B cell (primary cell): ENCODE results near the gene ATL1. TPM values are rescaled to one million over a fixed set of nuclear protein-coding genes. Genes with fewer than 3 reads are reported as not detected.

Experiments used
- ATAC-seq: fragments of 200-7000 bp; cut with Tn5 transposase; one replicate; pipeline ENCODE4 v1.10.0; 2021; ENCODE audit warnings: low read depth, mild to moderate bottlenecking, moderate number of reproducible peaks, moderate library complexity
- CTCF ChIA-PET: fragments of 350-600 bp; sonication (Branson Sonifier 250); formaldehyde crosslinking; loops from one replicate; lab custom pipeline; 2021; ENCODE audit warnings: antibody characterized with exemption, inconsistent platforms; lab: Charles Lee
- POLR2A ChIA-PET: fragments of 350-600 bp; sonication (Branson Sonifier 250); formaldehyde crosslinking; loops from one replicate; lab custom pipeline; 2021; ENCODE audit warnings: antibody characterized with exemption; lab: Charles Lee
- DNase-seq: peaks from one replicate; pipeline ENCODE4 v3.0.0; 2013
- H2AFZ ChIP-seq: 2 replicates; pipeline ENCODE4 v1.6.1; 2012; ENCODE audit warnings: mild to moderate bottlenecking, low read depth, low read length; ENCODE audit not compliant: insufficient read depth, poor library complexity, severe bottlenecking
- H3K27ac ChIP-seq, 2 donors: 1 replicate in 1 of 2; 2 replicates in 1 of 2; pipeline ENCODE4 v1.5.1; 2012 to 2013; ENCODE audit warnings: low read length in 2 of 2, mild to moderate bottlenecking in 2 of 2, moderate library complexity in 1 of 2
- H3K27me3 ChIP-seq, 4 experiments: fragments of 200-600 bp in 1 of 4; sonication (generic) in 1 of 4; replicated peaks in 1 of 4; 1 replicate in 2 of 4; 2 replicates in 2 of 4; pipeline versions ENCODE4 v1.6.1 to v1.7.0; 2013 to 2016; ENCODE audit warnings: low read length in 3 of 4, mild to moderate bottlenecking in 2 of 4, mixed read lengths in 1 of 4, moderate library complexity in 1 of 4; ENCODE audit not compliant: insufficient read depth in 4 of 4, control insufficient read depth in 3 of 4; ENCODE audit errors: control extremely low read depth in 1 of 4
- H3K36me3 ChIP-seq, 2 experiments: replicated peaks in 1 of 2; 1 replicate in 1 of 2; 2 replicates in 1 of 2; pipeline versions ENCODE4 v1.6.1 to v1.7.1; 2013; ENCODE audit warnings: low read length in 1 of 2; ENCODE audit not compliant: insufficient read depth in 2 of 2, control insufficient read depth in 1 of 2; ENCODE audit errors: control extremely low read depth in 1 of 2, extremely low read depth in 1 of 2
- H3K4me1 ChIP-seq, 2 donors: fragments of 200-600 bp in 1 of 2; sonication (generic) in 1 of 2; 1 replicate in 1 of 2; 2 replicates in 1 of 2; pipeline versions ENCODE4 v1.5.1 to v1.6.1; 2013 to 2017; ENCODE audit warnings: low read length in 2 of 2; ENCODE audit not compliant: control insufficient read depth in 2 of 2, insufficient read depth in 2 of 2
- H3K4me2 ChIP-seq: replicated peaks from 2 replicates; pipeline ENCODE3; 2012; ENCODE audit warnings: mild to moderate bottlenecking, low read depth, low read length; ENCODE audit not compliant: poor library complexity, severe bottlenecking
- H3K4me3 ChIP-seq, 5 experiments: fragments of 200-600 bp in 1 of 5; sonication (generic) in 1 of 5; 1 replicate in 3 of 5; 2 replicates in 2 of 5; pipeline versions ENCODE4 v1.5.1 to v1.7.0; 2011 to 2016; ENCODE audit warnings: low read length in 4 of 5, mild to moderate bottlenecking in 4 of 5, low read depth in 2 of 5, control low read depth in 1 of 5, moderate library complexity in 1 of 5; ENCODE audit not compliant: insufficient read depth in 1 of 5; ENCODE audit errors: control extremely low read depth in 1 of 5, extremely low read depth in 1 of 5
- H3K79me2 ChIP-seq: fragments of 200-600 bp; sonication (generic); one replicate; pipeline ENCODE4 v1.6.0; 2016; ENCODE audit warnings: low read length; ENCODE audit not compliant: control insufficient read depth, insufficient read depth
- H3K9ac ChIP-seq: fragments of 200-600 bp; sonication (generic); 2 replicates; pipeline ENCODE4 v1.6.1; 2017; ENCODE audit warnings: mild to moderate bottlenecking, low read length, moderate library complexity
- H3K9me3 ChIP-seq, 3 donors: one replicate each; pipeline versions ENCODE4 v1.6.1 to v1.7.1; 2013; ENCODE audit warnings: low read length in 2 of 3; ENCODE audit not compliant: control insufficient read depth in 2 of 3, insufficient read depth in 1 of 3; ENCODE audit errors: control extremely low read depth in 1 of 3
- H4K20me1 ChIP-seq: 2 replicates; pipeline ENCODE4 v1.6.0; 2012; ENCODE audit warnings: mild to moderate bottlenecking, low read length; ENCODE audit not compliant: insufficient read depth, control insufficient read depth, poor library complexity, severe bottlenecking
- H3K27ac Mint-ChIP-seq: one replicate; pipeline ENCODE4 v1.8.0; 2021; ENCODE audit warnings: mixed read lengths
- H3K27me3 Mint-ChIP-seq: one replicate; pipeline ENCODE4 v1.8.0; 2021; ENCODE audit warnings: mixed read lengths
- H3K4me1 Mint-ChIP-seq: one replicate; pipeline ENCODE4 v1.8.0; 2021; ENCODE audit warnings: mixed read lengths
- H3K4me3 Mint-ChIP-seq: one replicate; pipeline ENCODE4 v1.8.0; 2021; ENCODE audit warnings: mixed read lengths
- H3K9me3 Mint-ChIP-seq: one replicate; pipeline ENCODE4 v1.8.0; 2022; ENCODE audit warnings: mixed read lengths; ENCODE audit not compliant: insufficient read depth
- EZH2 ChIP-seq: IDR thresholded peaks from 2 replicates; pipeline ENCODE4 v1.6.1; 2012; ENCODE audit warnings: borderline replicate concordance, low read depth, mild to moderate bottlenecking, moderate library complexity, low read length; ENCODE audit not compliant: insufficient read depth, poor library complexity, severe bottlenecking
- WGBS: methylation state at CpG from one replicate; pipeline ENCODE4 v1.1.5; 2013; ENCODE audit warnings: missing lambda C conversion rate; ENCODE audit not compliant: insufficient coverage; 5-methylcytosine and 5-hydroxymethylcytosine counted together
- intact Hi-C: fragments of 100-400 bp; cut with micrococcal nuclease; formaldehyde crosslinking; loops from one replicate; pipeline ENCODE4 v1.10.0; 2022
- polyA plus RNA-seq: library from polyadenylated mRNA; depleted of rRNA; stranded (reverse); fragments of >200 nt; gene quantifications from 2 replicates; pipeline ENCODE4 v1.2.3, GENCODE V29; 2012
- total RNA-seq, 2 donors: library from RNA; stranded (reverse); fragments of 120-200 nt in 1 of 2; gene quantifications; 1 replicate in 1 of 2; 2 replicates in 1 of 2; pipeline versions ENCODE4 v1.2.3 to v1.2.4, GENCODE V29; 2013 to 2022
- TF ChIP-seq, protein P1 (sequence below): fragments of 200-600 bp; IDR thresholded peaks from one replicate; pipeline ENCODE4 v1.8.0; 2022; ENCODE audit warnings: antibody characterized with exemption, mild to moderate bottlenecking

Gene ATL1
- total and polyA plus RNA-seq, 2 donors (not counting 1 experiment from before 2014, with no cell fraction given): 2.9 TPM

DNA sequence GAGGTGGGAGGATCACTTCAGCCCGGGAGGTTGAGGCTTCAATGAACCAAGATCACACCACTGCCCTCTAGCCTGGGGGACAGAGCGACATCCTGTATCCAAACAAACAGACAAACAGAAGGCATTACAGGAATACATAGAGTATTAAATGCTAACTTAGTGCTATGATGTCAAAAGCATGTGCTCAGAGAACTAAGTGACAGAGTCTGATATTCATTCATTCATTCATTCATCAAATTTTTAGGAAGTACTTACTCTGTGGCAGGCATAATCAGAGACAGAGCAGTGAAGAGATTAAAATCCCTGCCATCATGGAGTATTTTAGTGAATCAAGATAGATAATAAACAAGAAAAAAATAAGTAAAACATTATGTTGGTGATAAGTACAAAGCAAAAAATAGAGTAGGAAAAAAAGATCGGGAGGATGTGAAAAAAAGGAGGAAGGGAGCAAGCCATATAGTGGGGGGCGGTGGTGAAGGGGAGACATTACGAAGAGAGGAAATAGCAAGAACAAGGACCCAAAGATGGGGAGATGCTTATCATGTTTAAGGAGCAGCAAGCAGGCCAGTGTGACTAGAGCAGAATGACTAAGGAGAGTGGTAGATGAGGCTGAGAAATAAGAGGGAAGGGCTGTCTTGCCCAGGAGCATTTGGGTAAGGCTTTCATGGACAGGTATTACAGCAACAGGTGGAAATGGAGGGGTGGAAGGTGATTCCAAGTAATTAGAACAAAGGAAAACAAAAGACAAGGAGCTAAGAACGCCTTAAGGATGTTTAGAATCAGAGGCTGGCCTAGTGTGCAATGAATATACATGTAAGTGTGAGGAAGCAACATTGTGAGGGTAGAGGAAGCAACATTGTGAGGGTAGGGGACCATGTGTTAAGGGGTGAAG, 30.4 kb upstream of the ATL1 start:
- H3K27ac ChIP-seq: no peak overlapping the region
- peak overlapping the region; percentile 12 for H3K4me2 ChIP-seq
- CTCF ChIA-PET: interaction anchor here (0.6 to 1.5 kb wide), 6 partner anchors 9 to 246 kb away, joined by 3 to 13 read pairs (median 4); no protein-coding TSS in a partner anchor
- no peak for DNase-seq
- Mint-ChIP-seq H3K4me1 (peaks cover 62% of the 10 kb centered on the region), H3K9me3 (no peaks in the 10 kb centered on the region), H3K27me3 (no peaks in the 10 kb centered on the region), H3K4me3 (peak overlapping the region; percentile 5), H3K27ac (no peak overlapping the region)
- H4K20me1 ChIP-seq: peaks cover 7% of the 10 kb centered on the region
- intact Hi-C loops: loop anchor here (5.0 to 10.0 kb wide), 4 partner anchors 293 to 945 kb away; partner anchors contain the start of genes NEMF and RPS29
- H3K9ac ChIP-seq: no peak overlapping the region
- no peak overlapping the region for H3K4me3 ChIP-seq
- H3K27me3 ChIP-seq: no peaks in the 10 kb centered on the region
- no peaks in the 10 kb centered on the region for H3K9me3 ChIP-seq
- H3K79me2 ChIP-seq: peaks cover 74% of the 10 kb centered on the region
- WGBS: 76% methylated on average over 4 of the region's 6 CpGs
- H3K4me1 ChIP-seq: peaks cover 25 to 45% of the 10 kb centered on the region in 2 donors
- H3K36me3 ChIP-seq: peaks cover 0 to 8% of the 10 kb centered on the region in 2 experiments
- POLR2A ChIA-PET: no interaction called here
- no peak overlapping the region for H2AFZ ChIP-seq
- TF ChIP-seq EZH2: no peak
- TF ChIP-seq, protein P1, sequence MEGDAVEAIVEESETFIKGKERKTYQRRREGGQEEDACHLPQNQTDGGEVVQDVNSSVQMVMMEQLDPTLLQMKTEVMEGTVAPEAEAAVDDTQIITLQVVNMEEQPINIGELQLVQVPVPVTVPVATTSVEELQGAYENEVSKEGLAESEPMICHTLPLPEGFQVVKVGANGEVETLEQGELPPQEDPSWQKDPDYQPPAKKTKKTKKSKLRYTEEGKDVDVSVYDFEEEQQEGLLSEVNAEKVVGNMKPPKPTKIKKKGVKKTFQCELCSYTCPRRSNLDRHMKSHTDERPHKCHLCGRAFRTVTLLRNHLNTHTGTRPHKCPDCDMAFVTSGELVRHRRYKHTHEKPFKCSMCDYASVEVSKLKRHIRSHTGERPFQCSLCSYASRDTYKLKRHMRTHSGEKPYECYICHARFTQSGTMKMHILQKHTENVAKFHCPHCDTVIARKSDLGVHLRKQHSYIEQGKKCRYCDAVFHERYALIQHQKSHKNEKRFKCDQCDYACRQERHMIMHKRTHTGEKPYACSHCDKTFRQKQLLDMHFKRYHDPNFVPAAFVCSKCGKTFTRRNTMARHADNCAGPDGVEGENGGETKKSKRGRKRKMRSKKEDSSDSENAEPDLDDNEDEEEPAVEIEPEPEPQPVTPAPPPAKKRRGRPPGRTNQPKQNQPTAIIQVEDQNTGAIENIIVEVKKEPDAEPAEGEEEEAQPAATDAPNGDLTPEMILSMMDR: no peak
- ATAC-seq: no peak

DNA sequence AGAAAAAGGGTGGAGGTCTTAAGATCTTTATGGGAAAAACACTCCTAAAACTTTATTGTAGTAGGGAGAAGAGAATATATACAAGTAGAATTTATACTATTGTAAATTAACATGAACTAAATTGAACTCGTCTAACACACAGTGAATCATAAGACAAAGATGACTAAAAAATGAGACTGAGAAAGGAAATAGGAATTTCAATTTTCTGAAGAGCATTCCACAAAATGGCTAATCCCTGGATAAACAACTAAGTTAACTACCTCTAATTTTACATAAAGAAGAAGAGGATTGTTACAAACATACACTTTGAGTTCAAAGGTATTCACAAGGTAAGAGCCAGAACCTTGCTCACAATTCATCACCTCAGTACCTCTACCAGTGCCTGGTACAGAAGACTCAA, 29.6 kb upstream of the ATL1 start:
- Histone ChIP-seq H2AFZ (no peak overlapping the region), H3K4me1 (peaks cover 18 to 38% of the 10 kb centered on the region in 2 donors), H3K27me3 (no peaks in the 10 kb centered on the region), H3K9me3 (no peaks in the 10 kb centered on the region), H4K20me1 (peaks cover 2% of the 10 kb centered on the region), H3K79me2 (peaks cover 66% of the 10 kb centered on the region), H3K4me3 (no peak overlapping the region), H3K36me3 (peaks cover 0 to 8% of the 10 kb centered on the region in 2 experiments), H3K4me2 (peak overlapping the region; percentile 93), H3K9ac (peak overlapping the region; percentile 79), H3K27ac (no peak overlapping the region)
- ChIA-PET CTCF (interaction anchor here (1.0 kb wide), 1 partner anchor 208 kb away, joined by 4 read pairs; no protein-coding TSS in a partner anchor), POLR2A (no interaction called here)
- WGBS: no CpG with 5 or more reads among the region's 1 CpG
- intact Hi-C loops: loop anchor here (5.0 to 10.0 kb wide), 4 partner anchors 292 to 946 kb away; partner anchors contain the start of genes NEMF and RPS29
- ATAC-seq (no peak), DNase-seq (no peak)
- H3K27me3 Mint-ChIP-seq: no peaks in the 10 kb centered on the region
- TF ChIP-seq, protein P1: no peak
- TF ChIP-seq EZH2: no peak
- H3K4me1 Mint-ChIP-seq: peaks cover 54% of the 10 kb centered on the region
- H3K9me3 Mint-ChIP-seq: no peaks in the 10 kb centered on the region
- peak overlapping the region; percentile 93 for H3K4me3 Mint-ChIP-seq
- no peak overlapping the region for H3K27ac Mint-ChIP-seq
